MM.1S (cell line): ENCODE measurements around the gene ERVMER34-1.

Experiments
- DNase-seq: peaks from one replicate; pipeline ENCODE4 v3.0.0-alpha.2; 2015
- H2AFZ ChIP-seq: fragments of 300-600 bp; sonication (generic); 2 replicates; pipeline ENCODE4 v1.6.0; 2016; ENCODE audit warnings: antibody characterized with exemption, low read length
- H3F3A ChIP-seq: fragments of 300-600 bp; sonication (generic); 2 replicates; pipeline ENCODE4 v1.6.1; 2016; ENCODE audit warnings: mild to moderate bottlenecking, antibody characterized with exemption, low read length, moderate library complexity, mixed read lengths; ENCODE audit not compliant: insufficient read depth
- H3K27ac ChIP-seq: fragments of 300-600 bp; sonication (generic); 2 replicates; pipeline ENCODE4 v1.5.1; 2016; ENCODE audit warnings: mild to moderate bottlenecking, low read length
- H3K27me3 ChIP-seq: fragments of 300-600 bp; sonication (generic); replicated peaks from 2 replicates; pipeline ENCODE4 v1.6.0; 2016; ENCODE audit warnings: low read length; ENCODE audit not compliant: insufficient read depth
- H3K36me3 ChIP-seq: fragments of 300-600 bp; sonication (generic); replicated peaks from 2 replicates; pipeline ENCODE4 v1.6.1; 2016; ENCODE audit warnings: mild to moderate bottlenecking, low read length, mixed read lengths; ENCODE audit not compliant: insufficient read depth
- H3K4me1 ChIP-seq: fragments of 300-600 bp; sonication (generic); 2 replicates; pipeline ENCODE4 v1.6.1; 2016; ENCODE audit warnings: low read length, mixed read lengths
- H3K4me2 ChIP-seq: fragments of 300-600 bp; sonication (generic); 2 replicates; pipeline ENCODE4 v1.6.0; 2016; ENCODE audit warnings: low read depth, low read length
- H3K4me3 ChIP-seq: fragments of 300-600 bp; sonication (generic); 2 replicates; pipeline ENCODE4 v1.5.1; 2016; ENCODE audit warnings: low read length, mixed read lengths
- H3K79me2 ChIP-seq: fragments of 300-600 bp; sonication (generic); 2 replicates; pipeline ENCODE4 v1.6.1; 2016; ENCODE audit warnings: mixed run types, low read length, mixed read lengths
- H3K9ac ChIP-seq: fragments of 300-600 bp; sonication (generic); 2 replicates; pipeline ENCODE4 v1.6.1; 2016; ENCODE audit warnings: low read length, mixed read lengths
- H3K9me2 ChIP-seq: fragments of 300-600 bp; sonication (generic); replicated peaks from 2 replicates; pipeline ENCODE4 v1.6.1; 2016; ENCODE audit warnings: mild to moderate bottlenecking, low read length, mixed read lengths; ENCODE audit not compliant: insufficient read depth
- H3K9me3 ChIP-seq: fragments of 300-600 bp; sonication (generic); replicated peaks from 2 replicates; pipeline ENCODE4 v1.6.1; 2016; ENCODE audit warnings: mild to moderate bottlenecking, low read length, mixed read lengths; ENCODE audit not compliant: insufficient read depth
- H4K20me1 ChIP-seq: fragments of 300-600 bp; sonication (generic); 2 replicates; pipeline ENCODE4 v1.6.1; 2016; ENCODE audit warnings: mild to moderate bottlenecking, low read length, moderate library complexity, mixed read lengths; ENCODE audit not compliant: insufficient read depth
- CTCF ChIP-seq: fragments of 300-600 bp; sonication (generic); IDR thresholded peaks from 2 replicates; pipeline ENCODE4 v1.5.1; 2016; ENCODE audit warnings: antibody characterized with exemption, low read length, mixed read lengths
- EZH2 ChIP-seq: fragments of 300-600 bp; sonication (generic); optimal IDR thresholded peaks from 2 replicates; pipeline ENCODE3; 2017; ENCODE audit warnings: low read depth, mild to moderate bottlenecking, antibody characterized with exemption, low read length, mixed read lengths
- EZH2phosphoT487 ChIP-seq: fragments of 300-600 bp; sonication (generic); IDR thresholded peaks from 2 replicates; pipeline ENCODE4 v1.6.1; 2018; ENCODE audit warnings: antibody characterized with exemption, low read length

Gene ERVMER34-1

GRCh38 chr4:52726826-52727580 lies 24.2 kb downstream of the ERVMER34-1 start:
- H3K27ac ChIP-seq: no peak overlapping the region
- no peaks in the 10 kb centered on the region for H3K9me2 ChIP-seq
- no peaks in the 10 kb centered on the region for H4K20me1 ChIP-seq
- H2AFZ ChIP-seq: no peak overlapping the region
- no peak overlapping the region for H3K9ac ChIP-seq
- H3K36me3 ChIP-seq: no peaks in the 10 kb centered on the region
- H3K79me2 ChIP-seq: no peaks in the 10 kb centered on the region
- H3K4me1 ChIP-seq: no peaks in the 10 kb centered on the region
- TF ChIP-seq EZH2phosphoT487: no peak
- TF ChIP-seq CTCF: no peak
- no peak for TF ChIP-seq EZH2
- H3K4me3 ChIP-seq: no peak overlapping the region
- H3F3A ChIP-seq: no peaks in the 10 kb centered on the region
- no peak overlapping the region for H3K4me2 ChIP-seq
- H3K27me3 ChIP-seq: no peaks in the 10 kb centered on the region
- DNase-seq: no peak
- no peaks in the 10 kb centered on the region for H3K9me3 ChIP-seq

DNA sequence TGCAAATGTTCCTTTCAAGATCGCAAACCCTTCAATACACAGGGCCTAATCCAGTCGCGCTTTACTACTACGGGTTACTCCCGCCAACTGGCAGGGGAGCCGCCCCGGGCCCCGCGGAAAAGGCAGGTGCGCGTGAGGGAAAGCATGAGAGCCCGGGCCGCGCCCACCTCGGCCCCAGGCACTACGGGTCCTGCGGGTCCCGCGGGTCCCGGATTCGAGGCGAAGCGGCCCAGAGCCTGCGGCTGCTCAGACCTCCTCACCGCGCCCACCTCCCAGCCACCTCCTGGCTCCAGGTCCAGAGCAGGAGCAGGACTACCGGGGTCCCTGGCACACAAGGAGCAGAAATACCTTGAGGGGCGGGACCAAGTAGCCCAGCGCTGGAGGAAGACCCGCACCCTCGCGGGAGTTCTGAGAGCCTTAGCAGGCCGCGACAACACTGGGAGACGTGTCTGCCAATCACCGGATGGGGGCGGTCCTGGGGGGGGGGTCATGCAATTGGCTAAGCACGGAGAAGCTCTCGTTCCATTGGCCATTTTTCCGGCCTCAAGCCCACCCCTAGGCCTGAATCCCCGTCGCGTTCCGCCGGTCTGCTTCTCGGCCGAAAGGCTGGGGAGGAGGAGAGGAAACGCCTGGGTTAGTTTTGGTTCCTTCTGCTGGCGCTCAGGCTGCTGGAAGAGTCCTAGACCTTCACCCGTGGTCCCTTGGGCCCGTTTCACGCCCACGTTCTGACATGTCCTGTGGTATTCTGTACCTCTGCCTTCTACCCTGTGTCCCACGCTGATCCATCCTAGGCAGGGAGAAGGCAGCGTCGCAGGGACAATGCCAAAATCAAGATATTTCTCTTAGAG lies 29.0 kb downstream of the ERVMER34-1 start:
- Histone ChIP-seq H3K27ac (peak overlapping the region; percentile 44; the same call in 1 of the 2 replicates), H3F3A (peaks cover 11% of the 10 kb centered on the region), H3K27me3 (no peaks in the 10 kb centered on the region), H2AFZ (peak overlapping the region; percentile 87), H3K9me3 (no peaks in the 10 kb centered on the region), H4K20me1 (no peaks in the 10 kb centered on the region; the same call in 1 of the 2 replicates), H3K9ac (peak overlapping the region; percentile 62; the same call in 1 of the 2 replicates), H3K4me3 (peak overlapping the region; percentile 69), H3K4me1 (0 out of 2 replicates have a peak, but pooled peaks cover 3% of the 10 kb centered on the region), H3K79me2 (no peaks in the 10 kb centered on the region), H3K9me2 (no peaks in the 10 kb centered on the region), H3K36me3 (peaks cover 4% of the 10 kb centered on the region; the same call in 1 of the 2 replicates), H3K4me2 (peak overlapping the region; percentile 73)
- TF ChIP-seq CTCF: no peak
- TF ChIP-seq EZH2: no peak
- TF ChIP-seq EZH2phosphoT487: no peak
- DNase-seq: peak; percentile 95

- Histone ChIP-seq H4K20me1 (no peaks in the 10 kb centered on the region; the same call in 1 of the 2 replicates), H3K4me3 (no peak overlapping the region), H3K27ac (no peak overlapping the region), H3K27me3 (no peaks in the 10 kb centered on the region), H3K4me2 (no peak overlapping the region), H2AFZ (no peak overlapping the region), H3K79me2 (peaks cover 20% of the 10 kb centered on the region), H3K4me1 (peaks cover 18% of the 10 kb centered on the region; the same call in 1 of the 2 replicates), H3F3A (peaks cover 49% of the 10 kb centered on the region), H3K9me3 (no peaks in the 10 kb centered on the region), H3K36me3 (peaks cover 22% of the 10 kb centered on the region), H3K9me2 (no peaks in the 10 kb centered on the region), H3K9ac (no peak overlapping the region)
- DNase-seq: no peak
- TF ChIP-seq EZH2phosphoT487: no peak
- TF ChIP-seq CTCF: no peak
Observed at GRCh38 chr4:52718123-52718522, 33.1 kb downstream of the ERVMER34-1 start.
